ENCODE measurements around the gene ANO9.

- TF ChIP-seq CTCF (IDR thresholded peaks at IDR 0.05) = no peak
- no peak for TF ChIP-seq POLR2A (IDR thresholded peaks at IDR 0.05)
Observed at GRCh38 chr11:368414-369335, 73.1 kb downstream of the ANO9 start.

Data from heart left ventricle (tissue), 13 donors.